Measurements from ENCODE around the gene KLHL10. TPM values are rescaled to one million over a fixed set of nuclear protein-coding genes. Genes with fewer than 3 reads are reported as not detected.

The KLHL10 gene
- total and polyA plus RNA-seq, 2 of the 13 experiments (the other 11 are each of a cell fraction or from before 2014, with no cell fraction given) = 0.04 to 0.08 TPM

- TF ChIP-seq TOE1 (CRISPR knock-in tag; IDR thresholded peaks at IDR 0.05) (peak; percentile 97), CEBPZ (IDR thresholded peaks at IDR 0.05; ENCODE audit: low read length) (no peak), ZNF260 (CRISPR knock-in tag; IDR thresholded peaks at IDR 0.05; ENCODE audit: borderline replicate concordance, low read depth) (no peak), MEIS2 (CRISPR knock-in tag; IDR thresholded peaks at IDR 0.05) (peak; percentile 85), SMARCC2 (IDR thresholded peaks at IDR 0.05) (no peak), ZNF430 (CRISPR knock-in tag; IDR thresholded peaks at IDR 0.05) (peak; percentile 92), EEA1 (CRISPR knock-in tag; IDR thresholded peaks at IDR 0.05; ENCODE audit: borderline replicate concordance) (peak; percentile 77; the same call in 1 of the 2 replicates), FOXK1 (CRISPR knock-in tag; IDR thresholded peaks at IDR 0.05; ENCODE audit: borderline replicate concordance, low read depth) (peak; percentile 66; the same call in 1 of the 2 replicates), ZNF780A (CRISPR knock-in tag; IDR thresholded peaks at IDR 0.05) (no peak), ZNF775 (CRISPR knock-in tag; IDR thresholded peaks at IDR 0.05; ENCODE audit: borderline replicate concordance) (0 out of 2 replicates have a peak, but pooled peaks have one; percentile 19), ZNF597 (CRISPR knock-in tag; IDR thresholded peaks at IDR 0.05) (no peak), POLR2AphosphoS5 (IDR thresholded peaks at IDR 0.05; ENCODE audit: low read depth, low read length) (peak; percentile 88), ZNF704 (CRISPR knock-in tag; IDR thresholded peaks at IDR 0.05; ENCODE audit: borderline replicate concordance) (peak; percentile 85; the same call in 1 of the 2 replicates), FOXM1 (CRISPR knock-in tag; IDR thresholded peaks at IDR 0.05) (0 out of 2 replicates have a peak, but pooled peaks have one; percentile 49), ZNF784 (CRISPR knock-in tag; IDR thresholded peaks at IDR 0.05; ENCODE audit: borderline replicate concordance) (no peak)
- TF ChIP-seq, protein P1, sequence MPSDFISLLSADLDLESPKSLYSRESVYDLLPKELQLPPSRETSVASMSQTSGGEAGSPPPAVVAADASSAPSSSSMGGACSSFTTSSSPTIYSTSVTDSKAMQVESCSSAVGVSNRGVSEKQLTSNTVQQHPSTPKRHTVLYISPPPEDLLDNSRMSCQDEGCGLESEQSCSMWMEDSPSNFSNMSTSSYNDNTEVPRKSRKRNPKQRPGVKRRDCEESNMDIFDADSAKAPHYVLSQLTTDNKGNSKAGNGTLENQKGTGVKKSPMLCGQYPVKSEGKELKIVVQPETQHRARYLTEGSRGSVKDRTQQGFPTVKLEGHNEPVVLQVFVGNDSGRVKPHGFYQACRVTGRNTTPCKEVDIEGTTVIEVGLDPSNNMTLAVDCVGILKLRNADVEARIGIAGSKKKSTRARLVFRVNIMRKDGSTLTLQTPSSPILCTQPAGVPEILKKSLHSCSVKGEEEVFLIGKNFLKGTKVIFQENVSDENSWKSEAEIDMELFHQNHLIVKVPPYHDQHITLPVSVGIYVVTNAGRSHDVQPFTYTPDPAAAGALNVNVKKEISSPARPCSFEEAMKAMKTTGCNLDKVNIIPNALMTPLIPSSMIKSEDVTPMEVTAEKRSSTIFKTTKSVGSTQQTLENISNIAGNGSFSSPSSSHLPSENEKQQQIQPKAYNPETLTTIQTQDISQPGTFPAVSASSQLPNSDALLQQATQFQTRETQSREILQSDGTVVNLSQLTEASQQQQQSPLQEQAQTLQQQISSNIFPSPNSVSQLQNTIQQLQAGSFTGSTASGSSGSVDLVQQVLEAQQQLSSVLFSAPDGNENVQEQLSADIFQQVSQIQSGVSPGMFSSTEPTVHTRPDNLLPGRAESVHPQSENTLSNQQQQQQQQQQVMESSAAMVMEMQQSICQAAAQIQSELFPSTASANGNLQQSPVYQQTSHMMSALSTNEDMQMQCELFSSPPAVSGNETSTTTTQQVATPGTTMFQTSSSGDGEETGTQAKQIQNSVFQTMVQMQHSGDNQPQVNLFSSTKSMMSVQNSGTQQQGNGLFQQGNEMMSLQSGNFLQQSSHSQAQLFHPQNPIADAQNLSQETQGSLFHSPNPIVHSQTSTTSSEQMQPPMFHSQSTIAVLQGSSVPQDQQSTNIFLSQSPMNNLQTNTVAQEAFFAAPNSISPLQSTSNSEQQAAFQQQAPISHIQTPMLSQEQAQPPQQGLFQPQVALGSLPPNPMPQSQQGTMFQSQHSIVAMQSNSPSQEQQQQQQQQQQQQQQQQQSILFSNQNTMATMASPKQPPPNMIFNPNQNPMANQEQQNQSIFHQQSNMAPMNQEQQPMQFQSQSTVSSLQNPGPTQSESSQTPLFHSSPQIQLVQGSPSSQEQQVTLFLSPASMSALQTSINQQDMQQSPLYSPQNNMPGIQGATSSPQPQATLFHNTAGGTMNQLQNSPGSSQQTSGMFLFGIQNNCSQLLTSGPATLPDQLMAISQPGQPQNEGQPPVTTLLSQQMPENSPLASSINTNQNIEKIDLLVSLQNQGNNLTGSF (CRISPR knock-in tag; IDR thresholded peaks at IDR 0.05) = no peak
Observed at GRCh38 chr17:41864836-41865595, 27.4 kb downstream of the KLHL10 start, which contains the start of gene KLHL11 (continued).
